Neural crest cell (in vitro differentiated cells): ENCODE data around the gene ARL6IP6. TPM values are rescaled to one million over a fixed set of nuclear protein-coding genes. Genes with fewer than 3 reads are reported as not detected.
"Not testable (repeated sequence)": the region's sequence is repeated elsewhere in the genome, so short reads cannot be mapped to it uniquely, and the experiment has no call there.

Source experiments
- DNase-seq: peaks from one replicate; pipeline ENCODE4 v3.0.0; 2021; ENCODE audit warnings: low read depth, mixed read lengths, low spot score
- H3K27ac Mint-ChIP-seq: one replicate; pipeline ENCODE4 v1.8.0; 2021; ENCODE audit warnings: mild to moderate bottlenecking, mixed read lengths; ENCODE audit not compliant: unreplicated experiment
- H3K27me3 Mint-ChIP-seq: 2 replicates; pipeline ENCODE4 v1.8.0; 2021; ENCODE audit warnings: low read depth, mild to moderate bottlenecking, mixed read lengths
- H3K36me3 Mint-ChIP-seq: 2 replicates; pipeline ENCODE4 v1.8.0; 2021; ENCODE audit warnings: low read depth, mild to moderate bottlenecking, mixed read lengths
- H3K4me1 Mint-ChIP-seq: 2 replicates; pipeline ENCODE4 v1.8.0; 2021; ENCODE audit warnings: mixed read lengths
- H3K4me3 Mint-ChIP-seq: one replicate; pipeline ENCODE4 v1.8.0; 2021; ENCODE audit warnings: mild to moderate bottlenecking, mixed read lengths
- H3K9me3 Mint-ChIP-seq: 2 replicates; pipeline ENCODE4 v1.8.0; 2021; ENCODE audit warnings: mixed read lengths
- CTCF ChIP-seq: fragments of 200-600 bp; sonication (generic); conservative IDR thresholded peaks from 2 replicates; pipeline ENCODE4 v1.5.0; 2021; ENCODE audit warnings: antibody characterized with exemption, mild to moderate bottlenecking
- total RNA-seq: library from RNA; stranded (reverse); gene quantifications from 2 replicates; pipeline ENCODE4 v1.2.1, GENCODE V29; 2021

ARL6IP6 gene
- total RNA-seq, 1 donor from 2014 or later: 51.9 TPM

- Mint-ChIP-seq H3K36me3 (peaks cover 2% of the 10 kb centered on the region), H3K4me3 (no peak overlapping the region), H3K27ac (no peak overlapping the region)
These were observed 5.5 kb downstream of the ARL6IP6 start for GRCh38 chr2:152723918-152724317.

GRCh38 chr2:152729844-152730243 lies 11.4 kb downstream of the ARL6IP6 start:
- Mint-ChIP-seq H3K4me1 (no peaks in the 10 kb centered on the region), H3K9me3 (no peaks in the 10 kb centered on the region), H3K4me3 (no peak overlapping the region), H3K36me3 (no peaks in the 10 kb centered on the region), H3K27ac (no peak overlapping the region), H3K27me3 (no peaks in the 10 kb centered on the region)
- DNase-seq: no peak
- TF ChIP-seq CTCF: no peak

More at GRCh38 chr2:152723918-152724317, 5.5 kb downstream of the ARL6IP6 start:
- no peaks in the 10 kb centered on the region for H3K27me3 Mint-ChIP-seq
- H3K4me1 Mint-ChIP-seq: peaks cover 25% of the 10 kb centered on the region
- no peak for TF ChIP-seq CTCF
- no peaks in the 10 kb centered on the region for H3K9me3 Mint-ChIP-seq
- no peak for DNase-seq

GRCh38 chr2:152730591-152731333 lies 12.3 kb downstream of the ARL6IP6 start:
- Mint-ChIP-seq H3K27ac (no peak overlapping the region), H3K27me3 (no peaks in the 10 kb centered on the region), H3K4me1 (no peaks in the 10 kb centered on the region), H3K36me3 (no peaks in the 10 kb centered on the region), H3K4me3 (no peak overlapping the region), H3K9me3 (no peaks in the 10 kb centered on the region)
- DNase-seq: no peak
- TF ChIP-seq CTCF: no peak

GRCh38 chr2:152737509-152737908 lies 19.1 kb downstream of the ARL6IP6 start:
- not testable (repeated sequence) for H3K27ac Mint-ChIP-seq, H3K27me3 Mint-ChIP-seq, H3K4me3 Mint-ChIP-seq, DNase-seq, H3K9me3 Mint-ChIP-seq
- Mint-ChIP-seq H3K4me1 (peaks cover 17% of the 10 kb centered on the region), H3K36me3 (peaks cover 33% of the 10 kb centered on the region)

GRCh38 chr2:152738438-152738837 lies 20.0 kb downstream of the ARL6IP6 start:
- Mint-ChIP-seq H3K27me3 (no peaks in the 10 kb centered on the region), H3K36me3 (peaks cover 33% of the 10 kb centered on the region), H3K9me3 (peaks cover 2% of the 10 kb centered on the region), H3K27ac (no peak overlapping the region), H3K4me1 (peaks cover 17% of the 10 kb centered on the region), H3K4me3 (no peak overlapping the region)
- no peak for TF ChIP-seq CTCF
- DNase-seq: no peak

GRCh38 chr2:152739705-152740104 lies 21.3 kb downstream of the ARL6IP6 start:
- H3K4me3 Mint-ChIP-seq, H3K27ac Mint-ChIP-seq, H3K9me3 Mint-ChIP-seq, DNase-seq, H3K27me3 Mint-ChIP-seq: not testable (repeated sequence)
- Mint-ChIP-seq H3K4me1 (peaks cover 17% of the 10 kb centered on the region), H3K36me3 (peaks cover 33% of the 10 kb centered on the region)
